ENCODE results near the gene ASCC3.
"Not testable (repeated sequence)": the region's sequence is repeated elsewhere in the genome, so short reads cannot be mapped to it uniquely, and the experiment has no call there.

ASCC3 gene

DNA sequence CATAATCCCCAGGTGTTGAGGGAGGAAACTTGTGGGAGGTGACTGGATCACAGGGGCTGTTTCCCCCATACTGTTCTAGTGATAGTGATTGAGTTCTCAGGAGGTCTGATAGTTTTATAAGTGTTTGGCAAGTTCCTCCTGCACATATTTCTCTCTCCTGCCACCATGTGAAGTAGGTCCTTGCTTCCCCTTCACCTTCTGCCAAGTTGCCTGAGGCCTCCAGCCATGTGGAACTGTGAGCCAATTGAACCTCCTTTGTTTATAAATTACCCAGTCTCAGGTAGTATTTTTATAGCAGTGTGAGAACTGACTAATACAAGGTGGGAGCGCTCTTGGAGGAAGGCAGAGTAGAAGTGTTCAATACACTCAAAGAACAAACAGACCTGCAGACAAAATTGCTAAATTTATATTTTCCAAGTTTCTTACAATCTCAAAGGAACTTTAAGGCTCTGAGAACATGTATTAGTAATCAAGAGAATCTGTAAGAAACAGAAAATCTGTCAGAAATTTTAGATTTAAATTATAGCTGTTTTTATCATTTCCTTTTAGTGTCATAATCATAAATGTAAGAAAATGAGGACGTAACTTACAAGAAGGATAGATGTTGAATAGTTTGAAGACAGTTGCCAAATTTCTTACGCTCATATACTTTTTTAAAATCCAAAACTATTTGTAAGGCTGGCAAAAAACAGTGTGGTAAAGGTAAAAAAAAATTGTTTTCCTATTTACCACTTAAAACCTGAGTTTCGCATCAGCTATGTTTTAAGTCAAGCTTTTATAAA is 77.7 kb downstream of the ASCC3 start:
- DNase-seq: no peak

- no peak for DNase-seq
These were observed 80.1 kb downstream of the ASCC3 start for GRCh38 chr6:100801036-100801435.

- DNase-seq: no peak
These were observed 84.9 kb downstream of the ASCC3 start for GRCh38 chr6:100796049-100796823.

- no peak for DNase-seq
These were observed 91.0 kb downstream of the ASCC3 start for GRCh38 chr6:100790084-100790483.

DNA sequence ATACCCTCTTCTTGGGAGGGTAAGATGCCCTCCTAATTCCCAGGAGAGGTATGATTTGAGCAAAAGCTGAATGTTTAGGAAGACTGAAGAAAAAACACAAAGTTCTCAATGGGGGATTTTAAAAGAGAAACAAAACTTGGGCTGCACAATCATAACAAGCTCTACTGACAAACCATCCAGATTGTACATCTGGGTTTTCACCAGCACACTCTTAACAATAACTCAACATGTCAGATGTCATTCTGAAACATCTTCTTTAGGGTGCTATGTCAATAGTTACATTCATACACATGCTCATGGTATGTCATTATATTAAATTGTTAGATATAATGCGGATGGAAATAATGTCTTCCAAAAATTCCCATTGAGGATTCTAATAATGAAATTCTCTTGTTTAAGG is 95.1 kb downstream of the ASCC3 start:
- DNase-seq: no peak

GRCh38 chr6:100780648-100781047 is 100.5 kb downstream of the ASCC3 start:
- DNase-seq: no peak

DNA sequence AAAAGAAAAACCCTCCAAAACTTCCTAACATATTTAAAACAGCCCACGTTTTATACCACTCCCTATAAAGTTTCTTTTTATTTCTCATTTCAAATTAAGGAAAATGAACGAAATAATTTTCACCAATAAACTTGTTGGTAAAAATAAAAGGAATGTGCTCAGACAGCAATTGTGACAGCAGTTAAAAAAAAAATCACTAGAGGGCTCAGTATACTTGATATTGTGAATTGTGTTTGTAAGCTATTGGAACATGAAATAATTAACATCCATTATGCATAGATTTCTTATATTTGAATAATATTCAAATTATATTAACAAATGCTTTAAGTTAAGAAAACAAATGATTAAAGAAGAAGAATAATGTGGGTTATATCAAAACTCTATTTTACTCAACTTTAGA is 105.5 kb downstream of the ASCC3 start:
- no peak for DNase-seq

DNA sequence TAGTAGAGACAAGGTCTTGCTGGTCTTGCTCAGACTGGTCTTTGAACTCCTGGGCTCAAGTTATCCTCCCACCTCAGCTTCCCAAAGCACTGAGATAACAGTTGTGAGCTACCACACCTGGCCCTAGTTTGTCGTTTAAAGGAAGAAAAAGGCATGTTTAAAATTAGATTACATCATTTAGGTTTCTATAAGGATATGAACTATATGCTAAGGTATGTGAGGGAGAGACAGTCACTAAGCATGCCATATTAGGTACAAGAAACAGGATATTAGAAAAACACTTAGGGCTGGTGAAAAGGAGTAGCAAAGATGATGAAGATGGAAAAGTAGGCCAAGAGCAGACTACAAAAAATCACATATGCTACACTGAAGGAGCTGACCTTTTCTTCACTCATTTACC is 106.4 kb downstream of the ASCC3 start:
- DNase-seq: no peak

DNA sequence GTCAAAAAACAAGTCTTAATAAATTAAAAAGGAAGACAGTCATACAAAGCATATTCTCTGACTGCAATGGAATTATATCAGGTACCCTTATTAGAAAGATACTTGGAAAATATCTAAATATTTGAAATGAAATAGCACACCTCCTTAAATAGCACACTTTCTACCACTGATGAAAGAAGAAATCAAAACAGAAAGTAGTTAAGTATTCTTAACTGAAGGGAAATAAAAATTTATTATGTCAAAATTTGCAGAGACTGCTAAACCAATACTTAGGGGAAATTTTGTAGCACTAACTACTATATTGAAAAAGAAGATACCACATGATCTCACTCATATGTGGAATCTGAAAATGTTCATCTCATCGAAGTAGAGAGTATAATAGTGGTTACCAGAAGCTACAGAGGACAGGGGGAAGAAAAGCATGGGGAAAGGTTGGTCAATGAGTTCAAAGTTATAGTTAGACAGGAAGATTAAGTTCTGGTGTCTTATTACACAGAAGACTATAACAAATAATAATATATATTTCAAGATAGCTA is 112.2 kb downstream of the ASCC3 start:
- no peak for DNase-seq

- no peak for DNase-seq
These were observed 117.4 kb downstream of the ASCC3 start for GRCh38 chr6:100763617-100764241.

DNA sequence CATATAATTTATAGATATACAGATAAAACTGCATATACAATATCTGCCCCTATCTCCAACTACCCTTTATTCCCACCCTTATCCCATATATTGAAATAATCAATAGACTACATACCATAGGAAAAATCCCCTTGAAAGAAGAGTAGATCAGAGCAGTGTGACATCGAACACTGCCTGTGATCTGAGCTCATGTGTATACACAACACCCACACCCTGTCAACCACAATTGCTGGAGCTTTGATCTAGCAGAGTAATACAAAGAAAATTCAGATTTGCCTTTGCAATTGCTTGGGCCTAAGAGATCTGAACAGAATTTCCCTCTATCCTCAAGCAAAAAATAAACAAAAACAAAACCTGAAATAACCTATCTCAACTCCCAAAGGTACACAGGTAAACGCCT is 119.3 kb downstream of the ASCC3 start:
- no peak for DNase-seq

DNA sequence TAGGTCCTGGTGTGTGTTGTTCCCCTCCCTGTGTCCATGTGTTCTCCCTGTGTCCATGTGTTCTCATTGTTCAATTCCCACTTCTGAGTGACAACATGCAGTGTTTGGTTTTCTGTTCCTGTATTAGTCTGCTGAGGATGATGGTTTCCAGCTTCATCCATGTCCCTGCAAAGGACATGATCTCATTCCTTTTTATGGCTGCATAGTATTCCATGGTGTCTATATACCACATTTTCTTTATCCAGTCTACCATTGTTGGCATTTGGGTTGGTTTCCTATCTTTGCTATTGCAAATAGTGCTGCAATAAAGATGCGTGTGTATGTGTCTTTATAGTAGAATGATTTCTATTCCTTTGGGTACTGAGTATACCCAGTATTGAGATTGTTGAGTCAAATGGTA is 122.7 kb downstream of the ASCC3 start:
- DNase-seq: not testable (repeated sequence)

GRCh38 chr6:100753421-100753820 is 127.7 kb downstream of the ASCC3 start:
- DNase-seq: no peak

DNA sequence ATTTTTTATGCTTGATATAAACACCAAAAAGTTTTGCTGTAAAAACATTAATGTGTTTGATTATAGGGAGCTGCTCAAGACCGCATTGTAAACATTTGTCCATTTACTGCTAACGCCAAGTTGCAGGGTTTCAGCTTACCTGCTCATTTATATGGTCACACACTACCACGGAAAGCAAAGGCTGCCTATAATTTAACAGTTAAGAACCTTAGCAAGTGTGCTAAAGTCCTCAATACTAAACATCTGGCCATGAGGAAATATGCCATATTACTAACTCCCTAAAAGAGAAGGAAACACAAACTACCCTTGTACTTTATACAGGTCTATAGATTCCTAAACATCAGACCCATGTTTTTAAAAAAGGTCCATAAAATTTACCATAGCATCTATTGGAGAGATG is 129.5 kb downstream of the ASCC3 start:
- DNase-seq: no peak

- no peak for DNase-seq
These were observed 135.6 kb downstream of the ASCC3 start for GRCh38 chr6:100745419-100746041.

GRCh38 chr6:100740439-100740838 is 140.7 kb downstream of the ASCC3 start:
- no peak for DNase-seq

GRCh38 chr6:100737720-100738119 is 143.4 kb downstream of the ASCC3 start:
- DNase-seq: not testable (repeated sequence)

DNA sequence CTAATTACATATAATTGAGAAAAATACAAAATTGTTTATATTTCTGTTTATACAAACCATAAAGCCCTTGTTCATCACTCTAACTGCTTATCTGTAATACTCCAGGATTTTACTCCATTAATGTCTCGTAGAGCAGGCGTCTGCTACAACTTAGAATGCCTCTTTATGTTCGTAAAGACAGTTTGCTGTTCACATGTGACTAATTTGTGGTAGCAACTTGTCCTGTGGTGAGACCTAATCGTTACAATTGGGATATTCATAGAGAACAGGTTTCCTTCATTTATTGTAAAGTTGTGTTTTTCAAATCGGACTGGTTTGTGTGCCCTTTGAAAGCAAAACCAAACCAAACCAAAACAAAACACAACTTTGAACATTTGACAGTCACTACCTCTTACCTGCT is 149.7 kb downstream of the ASCC3 start:
- no peak for DNase-seq

GRCh38 chr6:100730001-100730980 is 150.8 kb downstream of the ASCC3 start:
- DNase-seq: no peak

DNA sequence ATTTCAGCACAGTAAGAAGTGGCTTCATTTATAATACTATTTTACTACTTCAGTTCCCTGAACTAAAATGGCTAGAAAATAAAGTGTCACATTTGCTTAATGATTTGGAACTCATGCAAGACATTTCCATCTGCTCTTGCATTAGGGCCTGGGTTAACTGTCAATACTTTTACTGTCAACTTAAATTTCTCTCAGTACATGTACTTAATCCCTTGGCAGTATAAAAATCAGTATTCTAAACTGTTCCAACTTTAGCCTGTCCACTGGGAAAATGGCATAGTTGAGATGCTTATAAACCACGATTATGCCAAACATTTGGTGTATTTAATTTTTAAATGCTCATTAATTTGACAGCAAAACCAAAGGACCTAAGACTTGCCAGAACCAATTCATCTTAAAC is 154.5 kb downstream of the ASCC3 start:
- no peak for DNase-seq

DNA sequence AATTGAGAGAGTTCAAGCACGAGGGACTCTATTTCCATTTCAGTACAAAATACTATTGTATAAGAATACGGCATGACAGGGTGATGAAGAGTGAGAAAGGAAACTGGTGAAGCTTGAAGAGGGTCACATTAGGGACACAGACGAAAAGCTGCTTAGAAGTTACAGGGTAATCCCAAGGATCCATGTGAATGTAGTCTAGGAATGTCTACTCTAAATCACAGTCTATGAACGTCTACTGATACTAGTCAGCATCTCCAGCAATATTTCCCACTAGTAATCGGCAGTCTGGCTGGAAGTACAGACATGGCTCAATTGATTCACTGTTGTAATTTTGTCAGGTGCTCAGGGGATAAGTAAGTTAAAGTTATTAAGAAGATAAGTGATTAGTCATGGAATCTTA is 156.4 kb downstream of the ASCC3 start:
- DNase-seq: no peak

DNA sequence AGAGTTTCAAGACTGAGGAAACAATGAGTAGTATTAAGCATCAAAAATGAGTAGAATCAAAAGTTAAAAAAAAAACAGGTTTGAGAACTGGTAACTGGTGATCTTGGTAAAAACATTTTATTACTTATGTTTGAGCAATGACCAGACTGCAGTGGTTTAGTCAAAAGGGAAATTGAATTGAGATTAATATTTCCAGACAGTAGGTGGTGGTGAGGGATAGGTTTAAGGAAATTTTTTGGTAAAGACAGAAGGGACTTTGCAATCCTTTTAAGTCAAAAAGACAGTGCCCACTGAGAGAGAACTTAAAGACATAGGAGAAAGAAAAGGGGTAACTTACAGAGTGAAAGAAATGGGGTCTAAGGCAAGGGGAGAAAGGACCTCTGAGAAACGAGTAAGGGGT is 156.9 kb downstream of the ASCC3 start:
- DNase-seq: no peak

Data from hippocampal formation (tissue), 2 donors.